Ishikawa (cell line): ENCODE results near the gene TMEM107.

Experiments used
- CEBPB ChIP-seq: IDR thresholded peaks from 2 replicates; pipeline ENCODE4 v1.6.1; 2012
- TEAD4 ChIP-seq: IDR thresholded peaks from 2 replicates; pipeline ENCODE4 v1.6.1; 2012
- TF ChIP-seq, protein P1 (sequence below): IDR thresholded peaks from 2 replicates; pipeline ENCODE4 v1.6.1; 2012

DNA sequence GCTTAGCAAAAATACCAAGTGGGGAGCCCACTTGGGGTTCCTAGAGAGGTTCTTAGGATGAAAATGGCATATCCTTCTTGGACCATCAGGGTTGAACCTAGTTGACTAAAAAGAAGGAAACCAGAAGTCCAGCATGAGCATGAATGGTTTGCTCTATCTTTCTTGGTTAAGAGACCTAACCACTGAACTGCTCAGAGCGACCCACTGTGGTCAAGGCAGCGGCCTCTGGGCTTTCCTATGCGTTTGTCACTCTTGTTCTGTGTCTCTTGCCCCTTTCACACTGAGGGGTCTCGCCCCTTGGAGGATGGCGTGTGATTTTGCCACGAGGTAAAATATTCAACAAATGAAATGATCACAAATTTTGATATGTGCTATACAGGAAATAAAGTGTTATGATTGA lies 14.3 kb upstream of the TMEM107 start:
- TF ChIP-seq CEBPB = no peak
- TF ChIP-seq TEAD4 = no peak
- TF ChIP-seq, protein P1, sequence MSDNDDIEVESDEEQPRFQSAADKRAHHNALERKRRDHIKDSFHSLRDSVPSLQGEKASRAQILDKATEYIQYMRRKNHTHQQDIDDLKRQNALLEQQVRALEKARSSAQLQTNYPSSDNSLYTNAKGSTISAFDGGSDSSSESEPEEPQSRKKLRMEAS = no peak
